ENCODE data around the gene IL1RL1.

Gene IL1RL1

DNA sequence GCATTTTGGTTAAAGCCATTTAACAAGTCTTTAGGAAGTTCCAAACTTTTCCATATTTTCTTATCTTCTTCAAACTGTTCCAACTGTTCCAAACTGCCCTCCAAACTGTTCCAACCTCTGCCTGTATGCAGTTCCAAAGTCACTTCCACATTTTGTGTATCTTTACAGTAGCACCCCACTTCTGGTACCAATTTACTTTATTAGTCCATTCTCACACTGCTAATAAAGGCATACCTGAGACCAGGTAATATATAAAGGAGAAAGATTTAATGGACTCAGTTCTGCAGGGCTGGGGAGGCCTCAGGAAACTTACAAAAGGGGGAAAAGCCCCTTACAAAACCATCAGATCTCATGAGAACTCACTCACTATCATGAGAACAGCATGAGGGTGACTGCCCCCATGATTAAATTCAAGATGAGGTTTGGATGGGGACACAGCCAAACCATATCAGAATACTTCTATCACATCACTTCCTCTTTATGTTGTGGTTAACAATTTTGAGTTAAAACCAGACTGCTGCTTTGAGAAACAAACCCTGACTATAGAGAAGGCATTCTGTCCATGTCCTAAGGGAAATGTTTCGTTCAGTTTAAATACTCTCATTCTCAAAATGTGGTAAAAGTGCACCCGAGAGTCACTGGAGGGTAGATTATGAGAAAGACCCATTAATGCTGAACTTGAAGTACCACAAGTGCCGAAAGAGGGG is 55.2 kb downstream of the IL1RL1 start:
- no peak for DNase-seq (ENCODE audit: extremely low read depth in 1 of 2, low read depth in 1 of 2)

DNA sequence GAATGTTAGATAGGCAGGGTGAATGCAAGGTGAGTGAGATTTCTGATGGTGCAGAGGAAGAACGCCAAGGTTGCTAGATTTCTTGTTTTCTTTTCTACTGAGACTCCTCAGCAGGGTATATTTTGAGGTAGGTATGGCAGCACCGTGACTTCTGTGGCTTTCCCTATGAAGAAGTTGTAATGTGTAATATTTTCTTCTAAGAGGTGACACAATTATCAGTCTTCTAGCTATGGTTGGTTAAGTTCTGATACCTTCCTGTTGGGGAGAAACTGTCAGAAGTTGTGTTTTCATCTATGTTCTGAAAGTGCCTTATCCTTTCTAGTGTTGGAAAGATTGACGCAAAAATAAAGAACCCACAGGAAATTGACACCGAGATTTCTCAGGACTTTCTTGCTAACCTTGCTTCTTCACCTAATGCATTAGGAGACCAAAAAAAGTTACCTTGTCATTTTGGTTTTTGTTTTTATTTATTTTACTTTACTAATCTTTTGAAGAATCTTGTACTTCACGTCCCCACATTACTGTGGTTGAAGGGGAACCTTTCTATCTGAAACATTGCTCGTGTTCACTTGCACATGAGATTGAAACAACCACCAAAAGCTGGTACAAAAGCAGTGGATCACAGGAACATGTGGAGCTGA is 56.1 kb downstream of the IL1RL1 start:
- DNase-seq (ENCODE audit: extremely low read depth in 1 of 2, low read depth in 1 of 2), result peak in 1 of 2 donors; percentile 23

DNA sequence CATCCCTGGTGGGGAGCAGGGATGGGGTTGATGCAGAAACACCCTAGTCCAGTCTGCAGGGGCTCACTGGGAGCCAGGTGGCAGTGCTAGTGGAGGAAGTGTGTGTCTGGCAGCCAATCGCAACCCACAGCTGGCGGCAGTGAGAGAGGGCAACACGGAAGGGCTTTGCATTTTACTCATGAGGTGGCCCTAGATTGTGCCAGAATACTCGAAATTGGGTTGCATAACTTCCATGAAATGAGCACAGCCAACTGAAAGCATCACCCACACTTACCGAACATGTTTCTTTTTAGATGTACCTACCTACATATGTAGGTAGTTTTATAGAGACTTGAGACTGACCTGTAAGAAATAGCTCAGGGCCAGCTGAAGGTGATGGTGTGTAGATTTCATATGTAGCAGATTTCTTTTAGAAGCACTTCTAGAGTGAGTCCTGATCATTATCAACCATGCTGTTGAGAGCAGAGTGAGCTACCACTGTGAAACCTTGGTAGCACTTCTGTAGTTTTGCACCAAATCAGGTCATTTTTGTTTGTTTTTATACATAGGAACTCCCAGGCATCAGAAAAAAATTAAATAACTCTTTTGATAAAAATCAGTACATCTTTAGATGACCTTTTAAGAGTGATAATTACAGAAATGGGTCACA is 57.2 kb downstream of the IL1RL1 start:
- no peak for DNase-seq (ENCODE audit: extremely low read depth in 1 of 2, low read depth in 1 of 2)

DNA sequence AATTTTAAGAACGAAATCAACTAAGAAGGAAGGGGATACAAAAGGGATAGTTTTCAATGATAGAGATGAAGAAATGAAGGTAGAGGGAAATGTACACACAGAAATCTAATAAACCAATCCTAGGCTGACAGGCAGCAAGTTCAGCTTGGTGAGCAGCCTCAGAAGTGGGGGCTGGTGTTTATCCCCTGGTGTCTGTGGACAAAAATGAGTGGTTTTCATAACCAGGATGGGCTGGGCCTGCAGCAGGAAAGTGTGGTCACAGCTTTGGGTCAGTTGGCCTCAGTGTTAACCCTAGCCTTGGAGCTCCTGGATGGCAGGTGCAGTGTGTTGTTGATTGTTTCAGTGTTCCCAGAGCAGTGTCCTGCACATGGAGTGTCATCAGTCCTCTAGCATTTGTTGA is 58.5 kb downstream of the IL1RL1 start:
- no peak for DNase-seq (ENCODE audit: extremely low read depth in 1 of 2, low read depth in 1 of 2)

DNA sequence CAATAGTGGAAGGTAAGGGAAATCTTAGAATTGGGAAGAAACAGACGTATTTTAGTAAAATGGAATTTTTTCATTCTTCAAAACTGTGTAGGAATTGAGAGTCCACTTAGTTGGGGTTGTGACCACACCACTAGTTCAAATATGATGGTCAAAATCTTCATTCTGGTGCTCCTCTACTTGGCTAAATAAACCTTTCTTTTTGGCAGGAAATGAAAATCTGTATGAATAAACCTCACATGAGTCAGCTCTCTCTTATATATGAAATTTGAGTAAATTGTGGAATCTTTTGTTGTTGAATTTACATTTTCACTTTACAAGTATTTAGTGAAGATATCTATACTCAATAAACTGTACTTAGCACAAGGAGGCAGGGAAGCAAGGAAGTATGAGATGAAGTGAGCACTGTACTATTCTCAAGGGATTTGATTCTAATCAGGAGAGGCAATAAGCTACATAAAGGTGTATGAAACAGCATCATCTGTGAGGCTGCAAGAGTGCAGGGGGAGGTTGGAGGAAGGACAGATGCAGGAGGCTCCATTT is 64.8 kb downstream of the IL1RL1 start:
- DNase-seq (ENCODE audit: extremely low read depth in 1 of 2, low read depth in 1 of 2), result no peak

DNA sequence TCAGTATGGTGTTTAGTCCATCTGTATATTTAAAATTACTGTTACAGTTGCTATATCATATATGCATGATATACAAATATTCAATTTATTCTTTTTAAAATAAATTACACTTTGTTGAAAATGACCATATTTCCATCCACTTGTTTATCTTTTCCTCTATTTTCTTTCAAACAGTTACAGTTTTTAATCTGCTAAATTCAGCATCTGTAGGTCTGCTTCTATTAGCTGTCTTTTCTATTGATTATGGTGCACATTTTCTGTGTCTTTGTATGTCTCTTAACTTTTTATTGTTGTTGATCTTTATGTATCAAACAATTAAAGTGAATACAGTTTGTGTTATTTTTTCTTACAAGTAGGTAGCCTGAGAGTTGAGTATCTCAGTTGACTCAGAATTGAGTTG is 72.4 kb downstream of the IL1RL1 start:
- DNase-seq (ENCODE audit: extremely low read depth in 1 of 2, low read depth in 1 of 2), result no peak

DNA sequence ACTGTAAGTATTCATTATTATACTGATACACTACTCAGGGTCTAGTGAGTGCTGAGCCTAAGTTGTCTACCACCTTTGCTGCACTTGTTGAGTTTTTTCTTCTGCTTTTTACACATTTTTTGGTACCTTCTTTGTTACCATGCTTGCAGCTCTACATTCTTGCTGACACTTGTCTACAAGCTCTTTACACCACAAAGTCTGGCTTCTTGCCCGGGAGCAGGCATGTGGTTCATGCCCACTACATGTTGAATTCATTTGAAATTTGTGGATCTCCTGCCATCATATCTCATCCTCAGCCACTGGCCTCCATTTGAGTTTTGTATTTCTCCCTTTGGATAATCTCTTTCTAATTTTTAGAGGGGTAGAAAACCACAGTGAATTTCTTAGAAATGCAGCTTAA is 74.2 kb downstream of the IL1RL1 start:
- no peak for DNase-seq (ENCODE audit: extremely low read depth in 1 of 2, low read depth in 1 of 2)

DNA sequence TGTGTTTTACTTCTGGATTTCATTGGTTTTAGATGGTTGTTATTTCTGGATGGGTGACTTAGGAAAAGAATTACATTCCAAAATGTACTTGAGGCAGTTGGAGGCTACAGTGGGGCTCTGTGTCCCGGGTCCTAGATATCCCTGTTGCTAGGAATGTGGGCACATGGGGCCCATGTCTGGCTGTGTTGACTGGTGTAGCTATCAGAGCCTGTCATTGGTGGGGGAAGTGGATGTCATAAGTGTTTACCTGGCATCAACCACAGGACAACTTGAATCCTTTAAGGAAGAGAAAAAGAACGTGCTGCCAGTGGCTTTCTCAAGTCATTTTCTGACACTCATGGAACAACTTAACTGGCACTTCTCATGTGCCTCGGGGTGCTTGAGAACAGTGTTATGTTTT is 74.6 kb downstream of the IL1RL1 start:
- no peak for DNase-seq (ENCODE audit: extremely low read depth in 1 of 2, low read depth in 1 of 2)

DNA sequence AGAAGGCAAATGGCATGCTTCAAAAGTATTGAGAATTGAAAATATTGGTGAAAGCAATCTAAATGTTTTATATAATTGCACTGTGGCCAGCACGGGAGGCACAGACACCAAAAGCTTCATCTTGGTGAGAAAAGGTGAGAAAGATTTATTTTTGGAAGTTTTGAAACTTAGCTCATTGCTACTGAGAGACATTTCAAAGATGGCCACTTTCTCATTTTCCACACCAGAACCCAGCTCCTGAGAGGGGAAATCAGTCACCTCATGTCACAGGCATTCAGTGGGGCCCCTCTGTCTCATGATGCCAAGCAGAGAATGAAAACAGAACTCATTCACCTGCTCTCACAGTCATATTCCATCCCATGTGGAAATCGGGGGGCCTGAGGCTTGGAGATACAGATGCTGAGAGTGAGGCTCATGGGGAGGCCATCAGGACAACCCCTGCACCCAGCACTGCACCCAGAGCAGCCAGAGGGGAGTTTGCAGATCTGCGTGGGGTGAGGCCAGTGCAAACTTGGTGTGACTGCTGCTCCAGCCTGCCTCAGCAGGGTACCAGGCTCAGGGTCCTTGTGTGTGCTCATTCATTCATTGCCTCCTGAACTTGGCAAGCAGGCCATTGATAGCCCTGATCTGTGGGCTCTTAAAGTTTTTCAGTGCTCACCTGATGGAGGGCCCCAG is 75.6 kb downstream of the IL1RL1 start:
- DNase-seq (ENCODE audit: extremely low read depth in 1 of 2, low read depth in 1 of 2), result no peak

DNA sequence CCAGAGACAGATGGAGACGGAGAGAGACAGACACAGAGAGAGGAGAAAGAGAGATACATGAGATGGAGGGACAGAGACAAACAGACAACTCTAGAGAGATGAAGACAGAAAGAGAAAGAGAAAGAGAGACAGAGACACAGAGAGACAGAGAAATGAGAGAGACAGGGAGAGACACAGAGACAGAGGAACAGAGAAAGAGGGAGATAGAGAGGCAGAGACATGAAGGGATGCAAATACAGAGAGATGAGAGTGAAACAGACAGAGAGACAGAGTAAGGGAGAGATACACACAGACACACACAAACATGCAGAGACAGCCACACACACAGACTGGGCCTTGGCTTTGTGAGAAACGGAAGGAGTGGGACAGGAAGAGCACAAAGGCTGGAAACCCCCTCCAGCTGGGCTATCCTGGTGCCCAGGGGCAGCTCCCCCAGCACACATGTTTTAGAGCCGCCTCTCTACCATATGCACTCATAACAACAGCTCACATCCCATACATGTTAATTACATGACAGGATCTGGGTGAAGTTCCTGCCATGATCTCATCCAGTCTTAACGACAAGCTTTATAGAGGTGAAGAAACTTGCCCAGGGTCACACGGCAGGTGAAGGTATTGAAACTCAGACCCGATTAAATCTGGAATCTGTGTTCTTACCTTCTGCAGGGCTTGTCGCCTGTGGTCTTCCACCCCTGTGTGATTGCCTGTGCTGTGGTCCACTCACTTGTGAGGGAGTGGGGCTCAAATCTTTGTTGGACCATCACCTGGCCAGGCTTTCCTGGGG is 76.6 kb downstream of the IL1RL1 start:
- no peak for DNase-seq (ENCODE audit: extremely low read depth in 1 of 2, low read depth in 1 of 2)

DNA sequence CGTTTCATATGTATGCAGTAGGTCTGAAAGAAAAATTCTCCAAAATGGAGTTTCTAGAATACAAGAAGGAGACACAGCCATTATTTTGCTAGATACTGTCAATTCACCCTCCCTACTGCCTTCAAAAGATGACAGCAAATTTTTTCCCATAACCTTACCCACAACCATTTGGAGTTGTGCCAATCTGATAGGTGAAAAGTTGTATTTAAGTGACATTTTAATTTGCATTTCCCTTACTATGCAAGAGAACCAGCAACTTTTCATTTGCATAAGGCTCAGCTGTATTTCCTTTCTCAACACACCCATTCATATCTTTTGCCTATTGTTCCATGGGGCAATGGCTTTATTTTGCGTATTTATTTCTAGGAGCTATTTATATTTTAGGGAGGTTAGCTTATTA is 80.2 kb downstream of the IL1RL1 start:
- no peak for DNase-seq (ENCODE audit: extremely low read depth in 1 of 2, low read depth in 1 of 2)

DNA sequence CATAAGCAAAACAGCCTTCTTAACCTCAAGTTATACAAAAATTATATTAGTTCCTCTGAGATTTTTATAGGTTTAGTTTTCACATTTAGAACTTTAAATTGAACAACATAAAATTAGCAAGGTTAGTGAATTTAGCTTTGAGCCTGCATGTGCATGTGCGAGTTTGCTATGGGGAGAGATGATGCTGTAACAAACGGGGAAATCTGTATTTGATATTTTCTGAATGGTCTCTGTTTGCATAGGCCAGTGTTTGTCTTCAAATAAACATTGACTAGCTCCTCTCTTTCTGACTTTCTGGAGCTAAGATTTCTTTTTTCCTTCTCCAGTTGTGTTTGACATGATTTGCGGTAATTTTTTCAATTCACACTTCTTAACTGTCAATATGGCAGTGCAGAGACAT is 80.7 kb downstream of the IL1RL1 start:
- DNase-seq (ENCODE audit: extremely low read depth in 1 of 2, low read depth in 1 of 2), result no peak

DNA sequence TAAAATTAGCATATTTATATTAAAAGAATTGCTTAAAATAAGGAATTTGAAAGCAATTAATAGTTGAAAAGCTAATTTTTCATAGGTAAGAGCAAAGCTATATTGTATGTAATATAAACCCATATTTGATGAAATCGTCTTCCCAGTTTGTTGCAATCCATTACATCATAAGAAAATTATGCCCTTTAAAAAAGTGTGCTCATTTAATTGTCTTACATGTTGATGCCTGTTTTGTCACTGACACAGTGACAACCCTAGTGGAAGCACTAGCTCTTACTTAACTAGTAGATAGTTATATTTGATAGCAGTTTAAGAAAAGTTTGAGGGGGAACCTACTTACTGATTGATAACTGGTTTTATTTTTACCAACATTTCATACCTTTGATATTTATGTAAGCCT is 81.6 kb downstream of the IL1RL1 start:
- no peak for DNase-seq (ENCODE audit: extremely low read depth in 1 of 2, low read depth in 1 of 2)

DNA sequence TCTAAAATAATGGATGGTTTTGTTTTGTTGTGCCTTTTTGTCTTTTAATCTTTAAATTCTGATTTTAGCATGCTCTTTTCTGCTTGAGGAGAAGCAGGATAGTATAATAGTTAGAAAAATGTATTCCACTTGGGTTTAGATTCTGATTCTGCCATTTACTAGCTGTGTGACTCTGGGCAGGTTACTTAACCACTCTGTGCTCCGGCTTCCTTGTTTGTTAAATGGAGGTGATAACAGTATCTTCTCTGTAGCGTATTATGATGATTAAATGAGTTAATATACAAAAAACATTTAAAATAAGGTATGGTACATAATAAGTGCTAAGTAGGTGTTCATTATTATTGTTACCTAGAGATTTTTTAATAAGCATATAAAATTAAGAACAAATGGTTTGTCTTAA is 84.6 kb downstream of the IL1RL1 start:
- DNase-seq (ENCODE audit: extremely low read depth in 1 of 2, low read depth in 1 of 2), result no peak

DNA sequence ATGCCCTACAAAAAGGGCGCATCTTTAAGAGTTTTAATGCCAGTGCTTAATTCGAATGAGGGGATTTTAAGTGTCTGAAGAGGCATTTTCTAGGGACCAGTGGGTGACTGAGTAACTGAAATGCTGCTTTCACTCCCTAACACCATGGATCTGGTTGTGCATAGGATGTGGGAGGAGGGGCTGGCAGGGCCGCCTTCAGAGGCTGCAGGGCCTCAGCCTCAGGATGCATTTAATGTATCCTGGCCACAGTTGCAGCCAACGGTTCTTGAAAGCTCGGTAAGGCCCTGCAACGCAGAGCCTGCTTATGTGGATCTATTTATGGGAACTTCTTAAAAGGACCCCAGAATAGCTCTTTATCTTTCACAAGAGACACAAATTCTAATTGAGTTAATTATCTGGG is 85.8 kb downstream of the IL1RL1 start:
- no peak for DNase-seq (ENCODE audit: extremely low read depth in 1 of 2, low read depth in 1 of 2)

DNA sequence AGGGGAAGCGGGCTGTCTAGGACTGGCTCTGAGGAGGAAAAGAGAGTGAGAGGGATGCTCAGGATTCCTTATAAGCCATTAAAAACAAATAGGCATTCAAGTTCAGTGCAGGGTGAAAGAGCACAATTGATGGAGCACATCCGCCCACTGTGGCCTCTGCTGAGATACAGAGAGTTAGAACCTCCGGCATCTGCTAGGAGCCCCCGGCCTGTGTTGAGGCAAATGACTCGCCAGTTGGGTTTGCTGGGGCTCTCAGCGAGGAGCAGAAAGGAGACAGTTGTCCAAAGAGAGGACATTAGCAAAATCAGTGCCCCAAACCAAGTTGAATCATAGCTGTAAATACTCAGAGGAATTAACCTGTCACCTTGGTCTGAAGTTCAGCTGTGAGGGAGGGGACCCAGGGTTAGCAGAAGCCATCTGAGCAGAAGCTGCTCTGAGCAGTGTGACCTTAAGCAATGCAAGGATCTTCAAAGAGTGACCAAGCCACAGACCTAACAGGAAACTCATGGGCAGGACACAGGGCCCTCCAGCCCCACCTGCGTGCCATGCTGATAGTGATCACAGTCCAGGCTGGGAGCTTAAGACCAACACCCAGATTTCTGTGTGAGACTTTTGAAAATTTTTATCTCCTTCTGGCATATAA is 88.3 kb downstream of the IL1RL1 start:
- DNase-seq (ENCODE audit: extremely low read depth in 1 of 2, low read depth in 1 of 2), result no peak

DNA sequence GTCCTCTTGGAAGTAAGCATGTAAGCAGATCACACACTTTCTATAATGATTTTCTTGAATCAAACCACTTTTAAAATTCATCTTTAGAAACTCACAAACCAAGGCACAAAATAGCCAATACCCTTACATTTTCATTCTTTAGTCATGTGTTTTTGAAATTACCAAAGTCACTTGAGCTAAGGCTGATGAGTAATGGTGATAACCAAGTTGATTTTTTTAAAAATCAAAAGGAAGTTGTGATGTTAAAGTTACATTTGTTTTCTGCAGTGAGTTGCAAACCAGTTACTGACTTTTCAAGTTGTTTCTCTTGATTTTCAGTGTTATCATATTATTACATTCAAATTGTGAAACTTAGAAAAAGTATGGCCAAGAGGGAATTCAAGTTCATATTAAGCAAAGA is 90.1 kb downstream of the IL1RL1 start:
- no peak for DNase-seq (ENCODE audit: extremely low read depth in 1 of 2, low read depth in 1 of 2)

Measured in stimulated activated CD8-positive, alpha-beta memory T cell treated with anti-CD3 and anti-CD28 coated beads, Interleukin-7, amount 100 ng/mL, for 48 hours (primary cell).